Hematopoietic multipotent progenitor cell treated with erythropoietin and hydrocortisone succinate and interleukin-3 and kit ligand, for 8 days (in vitro differentiated cells): ENCODE data around the gene RNF169.

Experiments used
- DNase-seq: peaks from one replicate; pipeline ENCODE4 v3.0.0-alpha.2; 2015

RNF169 gene

DNA sequence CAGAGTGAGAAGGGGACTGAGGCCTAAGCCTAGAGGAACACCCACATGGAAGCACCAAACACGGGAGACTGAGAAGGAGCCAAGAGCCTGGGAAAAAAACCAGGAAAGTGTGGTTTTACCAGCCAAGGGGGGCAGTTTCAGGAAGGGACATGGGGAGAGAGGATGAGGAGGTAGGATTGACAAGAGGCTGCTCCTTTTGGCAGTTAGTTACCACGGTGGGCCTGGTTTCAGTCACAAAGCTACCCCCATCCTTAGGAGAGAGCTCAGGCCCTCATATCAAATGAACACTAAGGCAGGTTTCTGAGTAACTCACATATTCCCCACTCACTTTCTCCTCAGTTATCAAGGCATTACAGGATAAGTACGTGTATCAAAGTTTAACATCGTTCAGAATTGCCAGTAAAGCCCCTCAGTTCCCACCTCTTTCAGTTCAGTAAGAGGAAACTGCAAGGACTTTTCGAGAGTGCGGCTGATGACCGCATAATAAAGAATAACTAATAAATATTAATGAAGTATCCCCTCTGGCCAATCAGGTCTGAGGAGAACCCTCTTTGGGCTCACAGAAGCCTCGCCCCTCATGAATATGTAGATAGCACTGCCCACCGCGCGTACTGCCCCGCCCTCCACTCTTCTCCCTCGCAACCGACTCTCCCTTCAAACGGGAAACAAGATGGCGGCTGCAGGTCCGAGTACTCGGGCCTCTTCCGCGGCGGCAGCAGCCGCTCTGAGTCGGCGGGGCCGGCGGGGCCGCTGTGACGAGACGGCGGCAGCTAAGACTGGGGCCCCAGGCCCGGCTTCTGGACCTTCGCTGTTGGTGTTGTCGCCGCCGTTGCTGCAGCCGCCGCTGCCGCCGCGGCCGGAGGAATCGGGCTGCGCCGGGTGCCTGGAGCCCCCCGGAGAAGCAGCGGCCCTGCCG lies at the start of gene RNF169:
Gene RNF169, plus strand, starts transcription at position 639 of the 916 bp plus-strand sequence. Its CDS starts 32 bp downstream, at position 671.
- DNase-seq: peak; percentile 96

- DNase-seq: no peak
These were observed 48.8 kb upstream of the RNF169 start for GRCh38 chr11:74699615-74700396.

- peak; percentile 46 for DNase-seq
These were observed 47.3 kb upstream of the RNF169 start for GRCh38 chr11:74701351-74701750.

DNA sequence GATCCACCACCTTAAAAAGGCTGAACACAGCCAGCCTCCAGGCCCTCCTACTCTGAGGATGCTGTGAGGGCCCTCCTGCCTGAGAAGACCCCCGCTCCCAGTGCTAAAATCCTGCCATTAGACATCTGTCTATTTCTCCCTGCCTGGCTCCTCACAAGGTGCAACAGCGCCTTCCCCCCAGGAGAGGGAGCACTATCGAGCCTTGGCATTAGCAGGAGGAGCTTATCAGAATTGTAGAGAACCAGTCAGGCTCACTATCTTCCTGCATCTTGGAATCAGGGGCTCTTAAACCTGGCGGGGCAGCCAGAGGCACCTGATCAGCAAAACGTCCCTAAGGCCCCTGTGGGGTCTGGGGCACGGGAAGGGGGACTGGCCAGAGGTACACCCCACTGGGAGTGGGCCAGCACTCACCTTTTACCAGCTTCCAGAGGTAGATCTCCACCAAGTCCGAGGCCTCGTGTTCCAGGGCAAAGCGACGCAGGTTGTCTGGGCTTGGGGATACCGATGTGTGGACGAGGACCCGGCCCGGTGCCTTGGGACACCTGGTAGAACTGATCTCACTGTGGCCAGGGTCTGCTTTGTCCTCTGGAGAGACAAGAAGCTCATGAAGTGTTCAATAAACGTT lies 46.2 kb upstream of the RNF169 start:
- peak; percentile 77 for DNase-seq

DNA sequence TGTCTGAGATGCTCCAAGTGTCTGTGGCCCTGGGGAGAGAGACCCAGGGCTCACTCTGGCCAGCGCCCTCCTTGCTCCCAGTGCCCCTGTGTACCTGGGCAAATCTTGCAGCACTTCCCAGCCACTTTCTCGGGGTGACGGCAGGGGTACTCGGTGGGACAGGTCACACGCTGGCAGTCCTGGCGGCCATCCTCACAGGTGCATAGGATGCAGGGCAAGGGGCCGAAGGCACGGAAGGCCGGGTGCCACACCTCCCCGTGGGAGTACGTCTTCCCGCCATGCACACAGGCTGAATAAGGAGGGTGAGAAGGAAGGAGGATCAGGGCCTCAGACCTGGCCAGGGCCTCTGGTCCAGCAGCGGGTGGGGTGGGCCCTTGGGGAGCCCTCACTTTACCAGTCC lies 45.4 kb upstream of the RNF169 start:
- DNase-seq: no peak

DNA sequence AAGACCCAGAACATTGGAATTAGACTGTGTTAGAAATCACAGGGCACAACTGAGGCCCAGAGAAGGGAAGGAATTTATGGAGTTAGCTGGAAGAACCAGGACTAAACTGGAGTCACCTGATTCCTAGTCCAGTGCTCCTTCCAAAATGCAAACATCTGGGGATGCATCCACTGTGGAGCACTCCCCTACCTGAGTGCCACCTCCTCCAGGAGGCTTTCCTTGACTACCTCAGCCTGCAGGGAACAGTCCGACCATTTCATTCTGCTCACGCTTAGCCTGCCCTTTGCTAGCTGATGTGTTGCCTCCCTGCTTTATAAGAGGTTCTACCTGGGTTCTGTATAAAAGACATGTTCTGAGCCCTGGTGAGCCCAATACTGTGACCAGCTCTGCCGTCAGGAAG lies 41.5 kb upstream of the RNF169 start:
- no peak for DNase-seq

GRCh38 chr11:74707602-74708510 lies 40.8 kb upstream of the RNF169 start:
- no peak for DNase-seq

GRCh38 chr11:74709175-74709574 lies 39.5 kb upstream of the RNF169 start:
- DNase-seq: no peak

GRCh38 chr11:74710281-74710938 lies 38.2 kb upstream of the RNF169 start:
- peak; percentile 49 for DNase-seq

DNA sequence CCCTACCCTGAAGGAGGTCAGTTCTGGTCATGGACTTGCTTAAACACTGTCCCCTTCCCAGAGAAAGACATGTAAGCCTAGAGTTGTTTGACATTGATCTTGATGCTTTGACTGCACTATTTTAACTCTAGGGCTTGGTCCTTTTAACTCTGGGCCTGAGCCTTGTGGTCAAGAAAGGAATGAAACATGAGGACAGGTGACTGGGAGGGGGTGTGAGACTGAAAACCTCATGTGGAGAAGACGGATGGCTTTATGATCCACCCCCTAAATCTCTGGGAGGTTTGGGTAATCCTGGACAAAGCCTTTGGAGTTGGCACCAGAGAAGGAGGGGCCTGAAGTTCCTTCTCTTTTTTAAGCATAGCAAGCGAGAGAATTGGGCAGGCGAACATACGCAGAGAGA lies 35.0 kb upstream of the RNF169 start:
- DNase-seq: no peak

DNA sequence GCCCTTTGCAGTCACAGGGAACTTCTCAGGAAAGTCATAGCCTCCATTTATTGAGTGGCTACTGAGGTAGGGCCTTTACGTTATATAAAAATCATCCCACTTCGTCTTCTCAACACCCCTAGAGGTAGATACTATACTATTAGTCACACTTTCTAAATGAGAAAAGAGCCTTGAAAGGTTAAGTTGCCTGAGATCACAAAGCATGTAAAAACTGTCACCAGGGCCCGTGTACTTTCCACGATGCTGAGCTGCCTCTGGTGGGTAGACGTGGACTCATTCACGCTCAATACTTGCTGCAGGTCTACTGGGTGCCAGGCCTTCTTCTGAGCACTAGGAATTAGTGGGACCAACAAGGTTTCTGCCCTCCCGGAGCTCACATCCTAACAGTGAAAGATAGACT lies 33.7 kb upstream of the RNF169 start:
- no peak for DNase-seq

- no peak for DNase-seq
These were observed 31.3 kb upstream of the RNF169 start for GRCh38 chr11:74717221-74717969.

- no peak for DNase-seq
These were observed 29.6 kb upstream of the RNF169 start for GRCh38 chr11:74719011-74719410.

DNA sequence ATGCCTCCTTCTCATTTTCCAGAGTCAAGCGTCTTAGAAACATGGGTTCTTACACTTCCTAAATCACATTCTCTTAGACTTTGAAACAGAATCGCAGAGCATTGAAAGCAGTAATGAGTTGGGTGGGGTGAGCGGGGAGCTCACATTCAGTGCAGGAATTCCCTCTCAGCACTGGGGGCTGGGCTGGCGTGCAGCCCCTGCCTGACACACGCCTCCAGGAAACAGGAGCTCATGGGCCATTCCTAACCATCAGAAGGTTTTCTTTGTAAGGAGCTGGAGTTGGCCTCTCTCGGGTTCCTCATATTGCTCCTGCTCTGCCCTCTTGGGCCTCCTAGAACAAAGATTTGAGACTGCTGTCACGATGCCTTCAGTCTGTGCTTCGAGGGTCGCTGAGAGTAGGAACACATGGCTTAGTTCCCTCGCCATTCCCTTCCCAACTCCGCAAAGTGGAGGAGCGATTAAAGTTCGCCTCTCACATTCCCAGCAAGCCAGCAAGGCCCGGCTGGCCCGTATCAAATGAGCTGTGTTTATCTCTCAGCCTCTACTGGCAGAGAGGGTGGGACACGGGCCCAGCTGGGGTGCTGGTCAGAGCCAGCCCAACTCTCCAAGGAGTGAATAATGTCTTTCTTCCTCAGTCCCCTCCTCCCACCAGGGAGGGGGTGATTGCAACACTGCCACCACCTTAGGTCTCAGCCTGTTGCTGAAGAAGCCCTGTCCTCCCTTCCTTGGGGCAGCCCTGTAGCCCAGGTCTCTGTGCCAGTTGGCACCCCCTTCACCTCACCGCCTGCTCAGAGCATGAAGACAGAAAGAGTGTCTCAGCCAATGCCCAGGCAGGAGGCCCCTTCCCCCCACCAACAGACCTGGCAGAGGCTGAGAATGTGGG lies 27.8 kb upstream of the RNF169 start:
- no peak for DNase-seq

DNA sequence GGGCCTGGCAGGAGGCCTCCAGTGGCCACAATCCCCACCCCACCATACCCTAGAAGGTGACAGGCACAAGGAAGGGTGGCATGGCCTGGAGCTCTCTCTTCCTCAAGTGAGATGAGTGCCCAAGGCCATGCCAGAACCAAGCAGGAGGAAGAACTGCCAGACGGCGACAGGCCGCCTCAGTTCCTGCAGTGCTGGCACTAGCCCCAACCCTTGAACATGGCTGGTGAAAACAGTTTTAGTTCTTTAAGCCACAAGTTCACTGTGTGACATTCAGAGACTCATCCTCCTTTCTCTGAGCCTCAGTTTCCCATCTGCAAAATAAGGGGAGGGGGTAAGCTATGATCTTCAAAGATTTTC lies 27.2 kb upstream of the RNF169 start:
- no peak for DNase-seq

GRCh38 chr11:74723511-74723910 lies 25.1 kb upstream of the RNF169 start:
- DNase-seq: no peak

DNA sequence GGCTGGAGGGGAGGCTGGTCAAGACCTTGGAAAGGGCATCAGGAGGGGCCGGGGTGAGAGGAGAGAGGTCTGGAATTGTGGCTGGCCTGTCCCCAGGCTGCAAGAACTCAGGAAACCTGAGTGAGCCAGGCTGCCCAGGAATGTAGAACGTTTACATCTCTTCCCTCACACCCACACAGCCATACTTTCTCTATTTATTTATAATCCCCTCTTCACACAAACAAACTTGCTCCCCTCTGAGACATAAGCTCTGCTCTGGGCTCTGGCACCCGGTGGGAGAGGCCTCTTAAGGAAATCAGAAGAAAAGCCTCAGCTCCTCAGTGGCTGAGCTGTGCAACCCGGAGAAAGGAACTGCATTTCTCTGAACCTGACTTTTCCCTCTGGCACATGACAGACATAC lies 22.9 kb upstream of the RNF169 start:
- DNase-seq: no peak

GRCh38 chr11:74726547-74727182 lies 22.0 kb upstream of the RNF169 start:
- DNase-seq: peak; percentile 63

- DNase-seq: no peak
These were observed 19.3 kb upstream of the RNF169 start for GRCh38 chr11:74729397-74729796.
